Liver (tissue), 3 donors: ENCODE results near the gene TTYH2.

Source experiments
- EGR1 ChIP-seq, 2 donors: IDR thresholded peaks; 2 replicates each; pipeline ENCODE4 v1.6.1; 2016 to 2018; ENCODE audit warnings: antibody characterized with exemption in 2 of 2, low read depth in 2 of 2
- FOXA1 ChIP-seq: IDR thresholded peaks from 2 replicates; pipeline ENCODE4 v1.6.1; 2016; ENCODE audit warnings: antibody characterized with exemption
- HNF4G ChIP-seq: IDR thresholded peaks from 2 replicates; pipeline ENCODE4 v1.6.1; 2016; ENCODE audit warnings: antibody characterized with exemption
- JUND ChIP-seq, 2 donors: IDR thresholded peaks; 2 replicates each; pipeline ENCODE4 v1.6.1; 2016; ENCODE audit warnings: antibody characterized with exemption in 2 of 2
- SP1 ChIP-seq: IDR thresholded peaks from 2 replicates; pipeline ENCODE4 v1.6.1; 2018; ENCODE audit warnings: antibody characterized with exemption, mild to moderate bottlenecking
- YY1 ChIP-seq: IDR thresholded peaks from 2 replicates; pipeline ENCODE4 v1.6.1; 2016; ENCODE audit warnings: antibody characterized with exemption, mild to moderate bottlenecking
- TF ChIP-seq, protein P1 (sequence below): fragments of 150-350 bp; IDR thresholded peaks from 2 replicates; pipeline ENCODE4 v1.5.1; 2017; ENCODE audit warnings: improper control_type of control experiment, low read depth, low read length; ENCODE audit not compliant: missing input control
- TF ChIP-seq, protein P2 (sequence below): IDR thresholded peaks from 2 replicates; pipeline ENCODE4 v1.6.1; 2016; ENCODE audit warnings: antibody characterized with exemption
- TF ChIP-seq, protein P3 (sequence below): IDR thresholded peaks from 2 replicates; pipeline ENCODE4 v1.6.1; 2016; ENCODE audit warnings: antibody characterized with exemption
- donor health status: healthy.
- donor health status: healthy.

DNA sequence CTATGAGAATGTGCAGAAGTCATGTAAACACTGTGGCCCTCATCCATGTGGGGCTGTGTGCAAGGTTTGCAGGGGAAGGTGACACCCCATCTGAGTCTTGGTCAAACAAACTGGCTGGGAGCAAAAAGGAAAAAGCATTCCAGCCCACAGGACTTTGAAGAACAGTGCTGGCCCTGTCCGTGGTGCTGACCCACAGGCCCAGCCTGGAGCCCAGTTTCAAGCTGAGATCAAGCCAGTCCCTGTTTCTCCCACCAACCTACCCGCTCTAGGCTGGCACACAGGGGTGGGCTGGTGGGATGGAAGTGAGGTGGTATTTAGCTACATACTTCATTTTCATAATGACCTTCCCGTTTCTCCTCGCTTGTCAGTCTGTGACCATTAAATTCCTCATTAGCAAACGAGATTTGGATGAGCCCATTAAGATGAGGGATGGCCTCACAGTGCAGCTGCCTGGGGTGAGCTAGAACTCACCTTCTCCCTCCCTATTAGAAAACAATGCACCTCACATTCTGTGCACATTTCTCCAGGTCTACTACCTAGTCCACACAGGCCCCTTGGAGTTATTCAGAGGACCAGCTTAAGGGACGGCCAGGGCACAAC is 22.5 kb upstream of the TTYH2 start:
- TF ChIP-seq, protein P1, sequence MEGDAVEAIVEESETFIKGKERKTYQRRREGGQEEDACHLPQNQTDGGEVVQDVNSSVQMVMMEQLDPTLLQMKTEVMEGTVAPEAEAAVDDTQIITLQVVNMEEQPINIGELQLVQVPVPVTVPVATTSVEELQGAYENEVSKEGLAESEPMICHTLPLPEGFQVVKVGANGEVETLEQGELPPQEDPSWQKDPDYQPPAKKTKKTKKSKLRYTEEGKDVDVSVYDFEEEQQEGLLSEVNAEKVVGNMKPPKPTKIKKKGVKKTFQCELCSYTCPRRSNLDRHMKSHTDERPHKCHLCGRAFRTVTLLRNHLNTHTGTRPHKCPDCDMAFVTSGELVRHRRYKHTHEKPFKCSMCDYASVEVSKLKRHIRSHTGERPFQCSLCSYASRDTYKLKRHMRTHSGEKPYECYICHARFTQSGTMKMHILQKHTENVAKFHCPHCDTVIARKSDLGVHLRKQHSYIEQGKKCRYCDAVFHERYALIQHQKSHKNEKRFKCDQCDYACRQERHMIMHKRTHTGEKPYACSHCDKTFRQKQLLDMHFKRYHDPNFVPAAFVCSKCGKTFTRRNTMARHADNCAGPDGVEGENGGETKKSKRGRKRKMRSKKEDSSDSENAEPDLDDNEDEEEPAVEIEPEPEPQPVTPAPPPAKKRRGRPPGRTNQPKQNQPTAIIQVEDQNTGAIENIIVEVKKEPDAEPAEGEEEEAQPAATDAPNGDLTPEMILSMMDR, result no peak
- TF ChIP-seq, protein P2, sequence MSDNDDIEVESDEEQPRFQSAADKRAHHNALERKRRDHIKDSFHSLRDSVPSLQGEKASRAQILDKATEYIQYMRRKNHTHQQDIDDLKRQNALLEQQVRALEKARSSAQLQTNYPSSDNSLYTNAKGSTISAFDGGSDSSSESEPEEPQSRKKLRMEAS, result no peak
- TF ChIP-seq SP1 (no peak), HNF4G (no peak), FOXA1 (no peak), YY1 (no peak), JUND (IDR thresholded peaks at IDR 0.05) (no peak), EGR1 (IDR thresholded peaks at IDR 0.05; ENCODE audit: low read depth in 2 of 2) (no peak)
- TF ChIP-seq, protein P3, sequence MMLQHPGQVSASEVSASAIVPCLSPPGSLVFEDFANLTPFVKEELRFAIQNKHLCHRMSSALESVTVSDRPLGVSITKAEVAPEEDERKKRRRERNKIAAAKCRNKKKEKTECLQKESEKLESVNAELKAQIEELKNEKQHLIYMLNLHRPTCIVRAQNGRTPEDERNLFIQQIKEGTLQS, result no peak
